ENCODE results near the gene RTKN2.

GRCh38 chr10:62250594-62251198 is 17.9 kb downstream of the RTKN2 start:
- TF ChIP-seq CTCF (IDR thresholded peaks at IDR 0.05; ENCODE audit: insufficient read depth, low read length, poor library complexity, severe bottlenecking) (no peak), EZH2phosphoT487 (conservative IDR thresholded peaks at IDR 0.05; ENCODE audit: low read length) (no peak)

All from SU-DHL-6 (cell line).